GM10248 (cell line): Measurements from ENCODE around the gene TNS1.

Experiments used
- CTCF ChIA-PET: fragments of 300-600 bp; sonication (Branson Sonifier 250); formaldehyde crosslinking; extraction: SDS; loops from one replicate; lab custom pipeline; 2021; ENCODE audit warnings: antibody characterized with exemption; lab: Yijun Ruan, JAX
- POLR2A ChIA-PET: fragments of 350-650 bp; sonication (Branson Sonifier 250); formaldehyde crosslinking; extraction: SDS; loops from one replicate; lab custom pipeline; 2020; ENCODE audit warnings: antibody characterized with exemption; lab: Yijun Ruan, JAX
- DNase-seq: peaks from one replicate; pipeline ENCODE4 v3.0.0; 2012; ENCODE audit errors: extremely low spot score
- TF ChIP-seq, protein P1 (sequence below): IDR thresholded peaks from 2 replicates; pipeline ENCODE4 v1.5.1; 2012; ENCODE audit warnings: mild to moderate bottlenecking, low read depth; ENCODE audit errors: extremely low read depth, missing control alignments, control extremely low read depth

TNS1 gene

DNA sequence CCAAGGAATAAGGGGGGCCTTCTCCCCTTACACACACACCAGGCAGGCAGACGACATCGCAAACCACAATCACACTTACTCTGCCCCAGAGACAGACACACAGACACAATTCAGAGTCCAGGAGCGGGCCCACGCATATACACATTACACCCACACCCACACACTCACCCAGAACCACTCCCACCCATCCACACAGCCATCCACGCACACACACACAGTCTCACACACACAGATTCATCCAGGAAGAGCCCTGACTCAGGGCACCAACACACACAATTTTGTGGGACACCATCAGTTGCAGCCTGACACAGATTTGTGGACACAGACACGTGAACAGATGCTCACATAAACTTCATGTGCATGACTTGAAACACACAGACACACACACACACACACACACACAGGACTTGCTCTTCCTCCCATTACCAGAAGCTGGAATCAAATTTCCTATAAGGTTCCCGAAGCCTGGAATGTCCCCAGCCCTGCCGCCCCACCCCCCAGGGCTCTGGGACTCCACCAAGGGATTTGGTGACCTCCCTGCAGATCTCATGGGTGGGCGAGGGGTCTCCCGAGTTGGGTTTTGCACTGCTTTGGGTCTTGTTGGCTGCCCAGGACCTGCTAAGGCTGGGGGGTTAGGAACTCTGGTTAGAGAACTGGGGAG is 23.5 kb downstream of the TNS1 start:
- TF ChIP-seq, protein P1, sequence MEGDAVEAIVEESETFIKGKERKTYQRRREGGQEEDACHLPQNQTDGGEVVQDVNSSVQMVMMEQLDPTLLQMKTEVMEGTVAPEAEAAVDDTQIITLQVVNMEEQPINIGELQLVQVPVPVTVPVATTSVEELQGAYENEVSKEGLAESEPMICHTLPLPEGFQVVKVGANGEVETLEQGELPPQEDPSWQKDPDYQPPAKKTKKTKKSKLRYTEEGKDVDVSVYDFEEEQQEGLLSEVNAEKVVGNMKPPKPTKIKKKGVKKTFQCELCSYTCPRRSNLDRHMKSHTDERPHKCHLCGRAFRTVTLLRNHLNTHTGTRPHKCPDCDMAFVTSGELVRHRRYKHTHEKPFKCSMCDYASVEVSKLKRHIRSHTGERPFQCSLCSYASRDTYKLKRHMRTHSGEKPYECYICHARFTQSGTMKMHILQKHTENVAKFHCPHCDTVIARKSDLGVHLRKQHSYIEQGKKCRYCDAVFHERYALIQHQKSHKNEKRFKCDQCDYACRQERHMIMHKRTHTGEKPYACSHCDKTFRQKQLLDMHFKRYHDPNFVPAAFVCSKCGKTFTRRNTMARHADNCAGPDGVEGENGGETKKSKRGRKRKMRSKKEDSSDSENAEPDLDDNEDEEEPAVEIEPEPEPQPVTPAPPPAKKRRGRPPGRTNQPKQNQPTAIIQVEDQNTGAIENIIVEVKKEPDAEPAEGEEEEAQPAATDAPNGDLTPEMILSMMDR = no peak
- ChIA-PET POLR2A (no interaction called here), CTCF (no interaction called here)
- DNase-seq = no peak

GRCh38 chr2:217978536-217979150 is 24.2 kb downstream of the TNS1 start:
- DNase-seq = no peak
- TF ChIP-seq, protein P1 = no peak
- ChIA-PET CTCF (interaction anchor here (1.5 kb wide), 1 partner anchor 9 kb away, joined by 3 read pairs; no protein-coding TSS in a partner anchor), POLR2A (no interaction called here)

DNA sequence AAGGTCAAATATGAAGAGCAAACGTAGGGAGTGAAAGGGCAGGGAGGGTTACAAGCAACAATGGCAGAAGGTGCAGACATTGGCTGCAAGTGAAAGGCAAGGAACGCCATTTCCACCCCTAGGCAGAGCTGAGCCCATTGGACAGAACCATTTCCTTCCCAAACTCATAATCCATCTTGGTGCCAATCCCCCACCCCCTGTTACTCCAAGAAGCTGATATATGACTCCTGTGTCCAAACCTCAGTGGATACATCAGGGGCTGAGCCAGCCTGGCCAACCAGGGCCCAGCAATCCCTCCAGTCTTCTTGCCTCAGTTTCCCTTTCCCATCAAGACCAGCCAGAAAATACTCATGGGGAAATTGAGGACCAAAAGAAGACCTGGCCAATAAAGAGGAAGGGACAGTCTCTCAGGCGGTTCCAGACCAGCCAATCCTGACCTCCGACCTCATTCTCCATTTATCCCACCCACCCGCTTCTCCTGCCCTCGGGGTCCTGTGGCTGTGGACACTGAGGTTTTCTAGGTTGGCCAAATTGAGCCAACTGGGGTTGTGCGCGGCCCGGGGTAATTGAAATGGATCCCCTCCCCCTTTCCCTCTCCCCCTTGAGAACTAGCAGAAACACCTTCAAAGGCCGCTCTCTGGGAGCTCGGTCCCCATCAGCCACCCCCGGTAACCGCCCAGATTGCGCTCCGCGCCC is 24.8 kb downstream of the TNS1 start:
- POLR2A ChIA-PET = no interaction called here
- TF ChIP-seq, protein P1 = no peak
- CTCF ChIA-PET = interaction anchor here (1.5 kb wide), 1 partner anchor 10 kb away, joined by 3 read pairs; no protein-coding TSS in a partner anchor
- no peak for DNase-seq

DNA sequence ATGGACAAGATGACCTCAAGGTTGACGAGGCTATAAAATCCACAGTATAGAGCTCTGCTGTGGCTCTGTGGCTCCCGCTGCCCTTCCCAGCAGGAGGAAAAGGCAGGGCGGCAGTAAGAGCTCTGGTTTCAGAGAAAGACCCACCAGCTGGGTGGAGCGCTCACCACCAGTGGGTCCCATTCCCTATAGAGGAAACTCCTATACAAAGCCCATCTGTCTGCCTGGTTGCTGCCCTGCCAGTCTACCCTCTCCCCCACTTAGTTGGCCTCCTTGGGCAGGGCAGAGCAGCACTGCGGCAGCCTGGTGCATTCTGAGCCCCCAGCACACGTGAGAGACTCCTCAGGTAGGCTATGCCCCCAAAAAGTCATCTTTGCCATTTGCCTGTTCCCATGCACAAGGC is 26.5 kb downstream of the TNS1 start:
- CTCF ChIA-PET = interaction anchor here (1.7 kb wide), 1 partner anchor 18 kb away, joined by 4 read pairs; no protein-coding TSS in a partner anchor
- POLR2A ChIA-PET = no interaction called here
- no peak for DNase-seq
- TF ChIP-seq, protein P1 = no peak

DNA sequence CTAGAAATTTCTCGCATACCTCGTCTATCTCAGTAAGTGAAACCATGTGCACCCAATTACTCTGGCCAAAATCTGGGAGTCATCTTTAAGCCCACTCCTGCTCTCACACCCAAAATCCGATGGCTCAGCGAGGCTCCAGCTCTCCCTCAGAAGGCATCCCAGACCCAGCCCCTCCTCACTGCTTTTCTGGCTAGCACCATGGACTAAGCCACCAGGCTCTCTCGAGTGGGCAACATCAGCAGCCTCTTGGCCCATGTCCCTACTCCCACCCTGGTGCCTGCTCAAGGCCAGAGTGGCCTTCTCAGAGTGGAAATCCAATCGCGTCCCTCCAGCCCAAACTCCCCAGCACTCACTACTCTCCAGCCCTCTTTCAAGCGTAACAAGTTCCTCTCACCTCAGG is 27.2 kb downstream of the TNS1 start:
- TF ChIP-seq, protein P1 = no peak
- ChIA-PET POLR2A (no interaction called here), CTCF (interaction anchor here (1.7 kb wide), 1 partner anchor 18 kb away, joined by 4 read pairs; no protein-coding TSS in a partner anchor)
- no peak for DNase-seq

DNA sequence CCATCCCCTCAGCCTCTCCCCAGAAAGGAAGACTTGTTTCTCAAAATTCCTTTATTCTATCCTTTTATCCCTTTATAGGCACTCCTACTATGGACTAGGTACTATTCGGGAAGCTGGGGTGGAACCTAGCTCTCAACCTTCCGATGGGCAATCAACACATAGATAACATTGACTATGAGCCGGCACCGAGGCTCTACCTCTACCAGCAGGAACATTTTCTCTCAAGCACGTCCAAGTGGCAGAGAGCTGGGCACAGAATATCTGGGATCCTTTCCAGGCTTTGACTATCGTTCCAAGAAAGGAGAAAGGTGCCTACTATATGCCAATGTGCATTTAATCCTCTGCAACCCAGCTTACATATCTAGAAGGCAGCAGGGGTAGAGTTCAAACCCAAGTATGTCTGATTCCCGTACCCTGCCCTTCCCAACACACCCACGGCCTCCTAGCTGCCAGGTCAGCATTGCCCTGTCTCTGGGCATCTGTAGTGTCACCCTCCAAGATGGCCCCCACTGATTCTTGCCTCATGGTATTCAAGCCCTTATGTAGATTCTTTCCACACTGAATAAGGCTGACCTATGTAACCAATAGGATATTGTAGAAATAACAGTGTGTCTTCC is 28.3 kb downstream of the TNS1 start:
- TF ChIP-seq, protein P1 = no peak
- POLR2A ChIA-PET = no interaction called here
- CTCF ChIA-PET = no interaction called here
- no peak for DNase-seq
